ENCODE results near the gene VWA5A.

GRCh38 chr11:124123622-124124021 is 8.4 kb downstream of the VWA5A start:
- TF ChIP-seq CTCF (IDR thresholded peaks at IDR 0.05): no peak
- TF ChIP-seq POLR2AphosphoS5 (IDR thresholded peaks at IDR 0.05): no peak
